GM19240 (cell line): ENCODE measurements around the gene CFAP74.

Source experiments
- DNase-seq: peaks from one replicate; pipeline ENCODE4 v3.0.0; 2011; ENCODE audit warnings: low spot score; ENCODE audit not compliant: insufficient read length

The CFAP74 gene

GRCh38 chr1:1880617-1881312 is 122.8 kb downstream of the CFAP74 start:
- no peak for DNase-seq

- DNase-seq, result no peak
Measured at GRCh38 chr1:1879942-1880341, 123.6 kb downstream of the CFAP74 start.

- DNase-seq, result no peak
Measured at GRCh38 chr1:1877865-1878436, 125.6 kb downstream of the CFAP74 start.

GRCh38 chr1:1876335-1876930 is 127.2 kb downstream of the CFAP74 start:
- DNase-seq, result no peak

GRCh38 chr1:1875932-1876331 is 127.7 kb downstream of the CFAP74 start:
- DNase-seq, result no peak

GRCh38 chr1:1874901-1875300 is 128.7 kb downstream of the CFAP74 start:
- no peak for DNase-seq

- DNase-seq, result no peak
Measured at GRCh38 chr1:1873186-1873585, 130.4 kb downstream of the CFAP74 start.

- no peak for DNase-seq
Measured at GRCh38 chr1:1872329-1872994, 131.1 kb downstream of the CFAP74 start.
